H9 (cell line): Measurements from ENCODE around the gene MEN1. TPM values are rescaled to one million over a fixed set of nuclear protein-coding genes. Genes with fewer than 3 reads are reported as not detected.
A peak's percentile ranks its signal among the peaks of the same experiment; 100 is the strongest.

Experiments used
- DNase-seq: peaks from one replicate; pipeline ENCODE4 v3.0.0-alpha.2; 2017
- H2AFZ ChIP-seq: one replicate; pipeline ENCODE4 v1.6.1; 2013; ENCODE audit warnings: mild to moderate bottlenecking, low read length, control low read depth, moderate library complexity
- H2AK5ac ChIP-seq: 2 replicates; pipeline ENCODE4 v1.6.1; 2013; ENCODE audit warnings: low read length, control low read depth, mixed read lengths; ENCODE audit not compliant: insufficient read length
- H2BK120ac ChIP-seq: one replicate; pipeline ENCODE4 v1.6.1; 2013; ENCODE audit warnings: low read depth, mild to moderate bottlenecking, low read length, control low read depth, inconsistent platforms; ENCODE audit not compliant: poor library complexity, severe bottlenecking
- H2BK12ac ChIP-seq: 2 replicates; pipeline ENCODE4 v1.6.1; 2013; ENCODE audit warnings: low read length, control low read depth, mixed read lengths, low read depth; ENCODE audit not compliant: insufficient read length
- H2BK15ac ChIP-seq: 2 replicates; pipeline ENCODE4 v1.6.1; 2013; ENCODE audit warnings: low read depth, low read length, control low read depth
- H2BK20ac ChIP-seq: one replicate; pipeline ENCODE4 v1.6.1; 2013; ENCODE audit warnings: low read depth, mild to moderate bottlenecking, low read length, control low read depth, inconsistent platforms; ENCODE audit not compliant: poor library complexity, severe bottlenecking
- H2BK5ac ChIP-seq: 2 replicates; pipeline ENCODE4 v1.6.1; 2013; ENCODE audit warnings: low read length, control low read depth, mixed read lengths; ENCODE audit not compliant: insufficient read length
- H3K14ac ChIP-seq: 2 replicates; pipeline ENCODE4 v1.6.1; 2013; ENCODE audit warnings: low read length, control low read depth; ENCODE audit not compliant: insufficient read depth
- H3K18ac ChIP-seq: 2 replicates; pipeline ENCODE4 v1.6.1; 2013; ENCODE audit warnings: low read depth, mild to moderate bottlenecking, mixed read lengths, low read length, control low read depth; ENCODE audit not compliant: insufficient read length
- H3K23ac ChIP-seq: 2 replicates; pipeline ENCODE4 v1.6.1; 2013; ENCODE audit warnings: low read length, control low read depth, mixed read lengths, low read depth; ENCODE audit not compliant: insufficient read length
- H3K23me2 ChIP-seq: 2 replicates; pipeline ENCODE4 v1.6.1; 2013; ENCODE audit warnings: low read depth, mild to moderate bottlenecking, mixed read lengths, low read length, control low read depth; ENCODE audit not compliant: insufficient read length, poor library complexity, severe bottlenecking
- H3K27ac ChIP-seq: 2 replicates; pipeline ENCODE4 v1.5.1; 2013; ENCODE audit warnings: low read length, control low read depth, mixed read lengths, low read depth; ENCODE audit not compliant: insufficient read length
- H3K27me3 ChIP-seq: 2 replicates; pipeline ENCODE4 v1.6.1; 2013; ENCODE audit warnings: low read length, control low read depth, inconsistent platforms; ENCODE audit not compliant: insufficient read depth
- H3K4ac ChIP-seq: 2 replicates; pipeline ENCODE4 v1.6.1; 2013; ENCODE audit warnings: low read depth, mild to moderate bottlenecking, control low read depth, inconsistent platforms, low read length, moderate library complexity
- H3K4me1 ChIP-seq: 2 replicates; pipeline ENCODE4 v1.6.1; 2013; ENCODE audit warnings: low read length, control low read depth, inconsistent platforms; ENCODE audit not compliant: insufficient read depth
- H3K4me2 ChIP-seq: 2 replicates; pipeline ENCODE4 v1.6.1; 2013; ENCODE audit warnings: low read length, control low read depth, mixed read lengths; ENCODE audit not compliant: insufficient read length, insufficient read depth
- H3K56ac ChIP-seq: 2 replicates; pipeline ENCODE4 v1.6.1; 2013; ENCODE audit warnings: low read depth, mild to moderate bottlenecking, mixed read lengths, low read length, control low read depth; ENCODE audit not compliant: insufficient read length
- H3K79me1 ChIP-seq: 2 replicates; pipeline ENCODE4 v1.6.1; 2013; ENCODE audit warnings: low read depth, mild to moderate bottlenecking, moderate library complexity, low read length, control low read depth, inconsistent platforms; ENCODE audit not compliant: insufficient read depth, poor library complexity, severe bottlenecking
- H3K79me2 ChIP-seq: 2 replicates; pipeline ENCODE4 v1.6.1; 2013; ENCODE audit warnings: low read length, control low read depth, inconsistent platforms; ENCODE audit not compliant: insufficient read depth
- H3K9ac ChIP-seq: 2 replicates; pipeline ENCODE4 v1.6.1; 2013; ENCODE audit warnings: low read length, control low read depth, mixed read lengths; ENCODE audit not compliant: insufficient read length; ENCODE audit errors: extremely low read depth
- H3K9me3 ChIP-seq: one replicate; pipeline ENCODE4 v1.6.1; 2013; ENCODE audit warnings: low read depth, low read length, inconsistent platforms; ENCODE audit not compliant: control insufficient read depth
- H3T11ph ChIP-seq: one replicate; pipeline ENCODE4 v1.6.1; 2013; ENCODE audit warnings: mild to moderate bottlenecking, low read length, control low read depth, inconsistent platforms
- H4K20me1 ChIP-seq: one replicate; pipeline ENCODE4 v1.6.1; 2013; ENCODE audit not compliant: control insufficient read depth, insufficient read length, insufficient read depth
- H4K5ac ChIP-seq: 2 replicates; pipeline ENCODE4 v1.6.1; 2013; ENCODE audit warnings: low read depth, mild to moderate bottlenecking, mixed read lengths, low read length, control low read depth; ENCODE audit not compliant: insufficient read length
- H4K8ac ChIP-seq: replicated peaks from 2 replicates; pipeline ENCODE4 v1.6.1; 2013; ENCODE audit warnings: low read length, control low read depth, mixed read lengths, low read depth; ENCODE audit not compliant: insufficient read length
- H4K91ac ChIP-seq: 2 replicates; pipeline ENCODE4 v1.6.1; 2013; ENCODE audit warnings: low read depth, mild to moderate bottlenecking, moderate library complexity, mixed read lengths, low read length, control low read depth; ENCODE audit not compliant: insufficient read length
- H3K27ac Mint-ChIP-seq, 3 experiments: 2 replicates in 2 of 3; 3 replicates in 1 of 3; pipeline ENCODE4 v1.8.0; 2020 to 2021; ENCODE audit warnings: mixed read lengths in 3 of 3, mild to moderate bottlenecking in 1 of 3, moderate library complexity in 1 of 3
- H3K27me3 Mint-ChIP-seq: 2 replicates; pipeline ENCODE4 v1.8.0; 2021; ENCODE audit warnings: low read depth, mild to moderate bottlenecking, moderate library complexity, mixed read lengths
- H3K36me3 Mint-ChIP-seq, 3 experiments: 2 replicates in 2 of 3; 3 replicates in 1 of 3; pipeline ENCODE4 v1.8.0; 2020 to 2021; ENCODE audit warnings: low read depth in 3 of 3, mixed read lengths in 3 of 3; ENCODE audit not compliant: insufficient read depth in 1 of 3
- H3K4me1 Mint-ChIP-seq, 2 experiments: 2 replicates each; pipeline ENCODE4 v1.8.0; 2020; ENCODE audit warnings: mixed read lengths in 2 of 2
- H3K4me3 Mint-ChIP-seq, 2 experiments: 2 replicates in 1 of 2; 3 replicates in 1 of 2; pipeline ENCODE4 v1.8.0; 2020 to 2021; ENCODE audit warnings: mild to moderate bottlenecking in 2 of 2, mixed read lengths in 2 of 2, moderate library complexity in 1 of 2
- H3K9me3 Mint-ChIP-seq, 2 experiments: 2 replicates in 1 of 2; 3 replicates in 1 of 2; pipeline ENCODE4 v1.8.0; 2020; ENCODE audit warnings: mild to moderate bottlenecking in 2 of 2, mixed read lengths in 2 of 2, moderate library complexity in 1 of 2
- WGBS: extraction: QIAGEN DNeasy Blood & Tissue Kit; methylation state at CpG from one replicate; pipeline ENCODE4 v1.1.7; 2013; ENCODE audit warnings: missing lambda C conversion rate, low lambda C conversion rate, mixed read lengths; ENCODE audit not compliant: insufficient read length; ENCODE audit errors: extremely low coverage; 5-methylcytosine and 5-hydroxymethylcytosine counted together
- total RNA-seq: library from RNA; stranded (reverse); gene quantifications from 2 replicates; pipeline ENCODE4 v1.2.1, GENCODE V29; 2021
- TF ChIP-seq, protein P1 (sequence below): fragments of 200-600 bp; sonication (generic); conservative IDR thresholded peaks from 3 replicates; pipeline ENCODE4 v1.8.0; 2021; ENCODE audit warnings: antibody characterized with exemption, mild to moderate bottlenecking

MEN1 gene
- total RNA-seq, 1 experiment from 2014 or later = 49.9 TPM

DNA sequence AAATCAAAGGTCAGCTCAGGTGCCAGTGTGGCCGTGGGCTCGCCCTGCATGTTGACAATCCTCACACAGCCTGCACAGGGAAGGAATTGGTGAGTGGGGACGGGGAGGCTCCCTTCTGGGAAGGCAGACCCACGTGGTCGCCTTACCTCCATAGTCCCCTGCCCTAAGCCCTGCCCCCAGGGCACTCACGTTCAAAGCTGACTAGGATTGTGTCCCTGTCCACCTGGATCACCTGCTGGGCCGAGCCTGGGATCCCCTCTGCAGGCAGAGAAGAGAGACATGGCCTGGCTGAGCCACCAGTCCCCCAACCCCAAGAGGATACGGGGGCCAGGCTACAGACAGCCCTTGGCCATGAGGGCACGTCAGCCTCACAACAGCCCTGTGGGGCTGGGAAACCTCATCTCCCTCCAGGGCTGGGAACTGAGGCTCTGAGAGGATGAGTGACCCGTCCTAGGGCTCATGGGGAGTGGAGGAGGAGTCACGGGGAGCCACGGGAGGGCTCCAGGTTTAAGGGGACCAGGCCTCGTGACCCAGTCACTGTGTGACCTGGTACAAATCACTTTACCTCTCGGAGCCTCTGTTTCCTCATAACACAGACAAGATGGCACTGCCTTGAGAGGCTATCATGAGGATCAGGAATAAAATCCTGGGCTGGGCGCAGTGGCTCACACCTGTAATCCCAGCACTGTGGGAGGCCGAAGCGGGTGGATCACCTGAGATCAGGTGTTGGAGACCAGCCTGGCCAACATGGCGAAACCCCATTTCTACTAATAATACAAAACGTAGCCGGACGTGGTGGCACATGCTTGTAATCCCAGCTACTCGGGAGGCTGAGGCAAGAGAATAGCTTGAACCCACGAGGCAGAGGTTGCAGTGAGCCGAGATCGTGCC lies 19.9 kb downstream of the MEN1 start:
- no CpG with 5 or more reads among the region's 25 CpGs for WGBS
- H3K27ac ChIP-seq = no peak overlapping the region
- H3K4ac ChIP-seq = no peak overlapping the region
- H3K4me3 Mint-ChIP-seq = no peak overlapping the region
- H4K91ac ChIP-seq = no peak overlapping the region
- no peak overlapping the region for H4K5ac ChIP-seq
- H3K18ac ChIP-seq = no peak overlapping the region
- H3K27ac Mint-ChIP-seq = peak overlapping the region in 1 of 3 experiments; percentile 84; a peak in 2 of 7 replicates
- no peak overlapping the region for H3K23ac ChIP-seq
- H4K20me1 ChIP-seq = no peaks in the 10 kb centered on the region
- no peaks in the 10 kb centered on the region for H3K23me2 ChIP-seq
- no peak overlapping the region for H4K8ac ChIP-seq
- H3K9me3 Mint-ChIP-seq = no peaks in the 10 kb centered on the region
- H3K9me3 ChIP-seq = no peaks in the 10 kb centered on the region
- H2BK5ac ChIP-seq = no peak overlapping the region
- no peaks in the 10 kb centered on the region for H3K79me2 ChIP-seq
- H3T11ph ChIP-seq = no peak overlapping the region
- H3K4me2 ChIP-seq = no peak overlapping the region
- no peaks in the 10 kb centered on the region for H3K4me1 ChIP-seq
- H2AK5ac ChIP-seq = no peak overlapping the region
- H3K4me1 Mint-ChIP-seq = 0 out of 4 replicates have a peak, but pooled peaks cover 0 to 2% of the 10 kb centered on the region in 2 experiments
- H3K9ac ChIP-seq = no peak overlapping the region
- DNase-seq = no peak
- no peak overlapping the region for H3K56ac ChIP-seq
- H3K36me3 Mint-ChIP-seq = peaks cover 0 to 6% (median 6%) of the 10 kb centered on the region in 3 experiments; a peak in 2 of 7 replicates
- H2BK120ac ChIP-seq = no peak overlapping the region
- no peaks in the 10 kb centered on the region for H3K27me3 Mint-ChIP-seq
- H3K27me3 ChIP-seq = no peaks in the 10 kb centered on the region
- no peak overlapping the region for H2BK20ac ChIP-seq
- no peaks in the 10 kb centered on the region for H3K79me1 ChIP-seq
- no peak overlapping the region for H3K14ac ChIP-seq
- H2BK12ac ChIP-seq = no peak overlapping the region
- TF ChIP-seq, protein P1, sequence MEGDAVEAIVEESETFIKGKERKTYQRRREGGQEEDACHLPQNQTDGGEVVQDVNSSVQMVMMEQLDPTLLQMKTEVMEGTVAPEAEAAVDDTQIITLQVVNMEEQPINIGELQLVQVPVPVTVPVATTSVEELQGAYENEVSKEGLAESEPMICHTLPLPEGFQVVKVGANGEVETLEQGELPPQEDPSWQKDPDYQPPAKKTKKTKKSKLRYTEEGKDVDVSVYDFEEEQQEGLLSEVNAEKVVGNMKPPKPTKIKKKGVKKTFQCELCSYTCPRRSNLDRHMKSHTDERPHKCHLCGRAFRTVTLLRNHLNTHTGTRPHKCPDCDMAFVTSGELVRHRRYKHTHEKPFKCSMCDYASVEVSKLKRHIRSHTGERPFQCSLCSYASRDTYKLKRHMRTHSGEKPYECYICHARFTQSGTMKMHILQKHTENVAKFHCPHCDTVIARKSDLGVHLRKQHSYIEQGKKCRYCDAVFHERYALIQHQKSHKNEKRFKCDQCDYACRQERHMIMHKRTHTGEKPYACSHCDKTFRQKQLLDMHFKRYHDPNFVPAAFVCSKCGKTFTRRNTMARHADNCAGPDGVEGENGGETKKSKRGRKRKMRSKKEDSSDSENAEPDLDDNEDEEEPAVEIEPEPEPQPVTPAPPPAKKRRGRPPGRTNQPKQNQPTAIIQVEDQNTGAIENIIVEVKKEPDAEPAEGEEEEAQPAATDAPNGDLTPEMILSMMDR = no peak
- no peak overlapping the region for H2AFZ ChIP-seq
- no peak overlapping the region for H2BK15ac ChIP-seq
